Rectal smooth muscle tissue (tissue), 1 donor: Measurements from ENCODE around the gene NEUROD1.

Source experiments
- H3K27ac ChIP-seq: one replicate; pipeline ENCODE4 v1.7.0; 2013; ENCODE audit warnings: low read depth, low read length, inconsistent platforms
- H3K27me3 ChIP-seq: one replicate; pipeline ENCODE4 v1.7.0; 2013; ENCODE audit warnings: low read length; ENCODE audit not compliant: control insufficient read depth, insufficient read depth
- H3K36me3 ChIP-seq: one replicate; pipeline ENCODE4 v1.7.0; 2013; ENCODE audit warnings: low read length; ENCODE audit not compliant: control insufficient read depth, insufficient read depth
- H3K4me1 ChIP-seq: one replicate; pipeline ENCODE4 v1.7.0; 2013; ENCODE audit warnings: low read length; ENCODE audit not compliant: control insufficient read depth, insufficient read depth
- H3K4me3 ChIP-seq: one replicate; pipeline ENCODE4 v1.7.0; 2013; ENCODE audit warnings: low read length
- H3K9ac ChIP-seq: one replicate; pipeline ENCODE4 v1.7.0; 2013; ENCODE audit warnings: low read length

Gene NEUROD1

GRCh38 chr2:181675254-181675653 is 5.1 kb downstream of the NEUROD1 start:
- no peak overlapping the region for H3K27ac ChIP-seq
- H3K4me1 ChIP-seq: no peaks in the 10 kb centered on the region
- H3K27me3 ChIP-seq: peaks cover 8% of the 10 kb centered on the region

GRCh38 chr2:181674461-181674860 is 5.9 kb downstream of the NEUROD1 start:
- no peaks in the 10 kb centered on the region for H3K36me3 ChIP-seq
- H3K27ac ChIP-seq: no peak overlapping the region
- H3K27me3 ChIP-seq: peaks cover 6% of the 10 kb centered on the region
- no peak overlapping the region for H3K4me3 ChIP-seq
- no peak overlapping the region for H3K9ac ChIP-seq
- no peaks in the 10 kb centered on the region for H3K4me1 ChIP-seq

More at GRCh38 chr2:181675254-181675653, 5.1 kb downstream of the NEUROD1 start:
- Histone ChIP-seq H3K4me3 (no peak overlapping the region), H3K36me3 (no peaks in the 10 kb centered on the region), H3K9ac (no peak overlapping the region)

- H3K27me3 ChIP-seq: no peaks in the 10 kb centered on the region
- no peak overlapping the region for H3K9ac ChIP-seq
- no peak overlapping the region for H3K4me3 ChIP-seq
- H3K27ac ChIP-seq: no peak overlapping the region
- H3K36me3 ChIP-seq: no peaks in the 10 kb centered on the region
- H3K4me1 ChIP-seq: no peaks in the 10 kb centered on the region
These were observed 7.1 kb downstream of the NEUROD1 start for GRCh38 chr2:181673173-181673572.

GRCh38 chr2:181672255-181673008 is 7.9 kb downstream of the NEUROD1 start:
- no peak overlapping the region for H3K4me3 ChIP-seq
- no peak overlapping the region for H3K27ac ChIP-seq
- no peak overlapping the region for H3K9ac ChIP-seq
- H3K27me3 ChIP-seq: no peaks in the 10 kb centered on the region
- no peaks in the 10 kb centered on the region for H3K4me1 ChIP-seq
- H3K36me3 ChIP-seq: no peaks in the 10 kb centered on the region

- H3K4me1 ChIP-seq: no peaks in the 10 kb centered on the region
- no peak overlapping the region for H3K9ac ChIP-seq
- H3K36me3 ChIP-seq: no peaks in the 10 kb centered on the region
- no peaks in the 10 kb centered on the region for H3K27me3 ChIP-seq
- H3K4me3 ChIP-seq: no peak overlapping the region
- no peak overlapping the region for H3K27ac ChIP-seq
These were observed 9.7 kb downstream of the NEUROD1 start for GRCh38 chr2:181670632-181671031.

GRCh38 chr2:181667234-181667633 is 13.1 kb downstream of the NEUROD1 start:
- no peak overlapping the region for H3K27ac ChIP-seq
- no peaks in the 10 kb centered on the region for H3K36me3 ChIP-seq
- no peaks in the 10 kb centered on the region for H3K4me1 ChIP-seq
- H3K27me3 ChIP-seq: no peaks in the 10 kb centered on the region
- H3K4me3 ChIP-seq: no peak overlapping the region
- H3K9ac ChIP-seq: no peak overlapping the region

- Histone ChIP-seq H3K36me3 (no peaks in the 10 kb centered on the region), H3K4me1 (no peaks in the 10 kb centered on the region), H3K27me3 (peaks cover 3% of the 10 kb centered on the region), H3K9ac (no peak overlapping the region), H3K4me3 (no peak overlapping the region), H3K27ac (no peak overlapping the region)
These were observed 18.0 kb downstream of the NEUROD1 start for GRCh38 chr2:181662287-181662686.

- no peak overlapping the region for H3K27ac ChIP-seq
- no peak overlapping the region for H3K9ac ChIP-seq
- H3K27me3 ChIP-seq: peaks cover 7% of the 10 kb centered on the region
- H3K4me1 ChIP-seq: no peaks in the 10 kb centered on the region
- H3K4me3 ChIP-seq: no peak overlapping the region
- no peaks in the 10 kb centered on the region for H3K36me3 ChIP-seq
These were observed 20.1 kb downstream of the NEUROD1 start for GRCh38 chr2:181660181-181660580.

GRCh38 chr2:181658444-181658843 is 21.9 kb downstream of the NEUROD1 start:
- H3K4me3 ChIP-seq: no peak overlapping the region
- H3K27me3 ChIP-seq: peaks cover 7% of the 10 kb centered on the region
- H3K27ac ChIP-seq: no peak overlapping the region
- no peaks in the 10 kb centered on the region for H3K36me3 ChIP-seq
- no peaks in the 10 kb centered on the region for H3K4me1 ChIP-seq
- H3K9ac ChIP-seq: no peak overlapping the region

GRCh38 chr2:181657379-181657778 is 22.9 kb downstream of the NEUROD1 start:
- H3K36me3 ChIP-seq: no peaks in the 10 kb centered on the region
- H3K9ac ChIP-seq: no peak overlapping the region
- peaks cover 7% of the 10 kb centered on the region for H3K27me3 ChIP-seq
- no peak overlapping the region for H3K27ac ChIP-seq
- H3K4me3 ChIP-seq: peak overlapping the region; percentile 53
- H3K4me1 ChIP-seq: no peaks in the 10 kb centered on the region

- Histone ChIP-seq H3K27me3 (peaks cover 7% of the 10 kb centered on the region), H3K4me3 (peak within 1 kb of the TSS; percentile 53), H3K4me1 (no peaks in the 10 kb centered on the region), H3K36me3 (no peaks in the 10 kb centered on the region), H3K27ac (no peak within 1 kb of the TSS), H3K9ac (no peak within 1 kb of the TSS)
These were observed 23.6 kb downstream of the NEUROD1 start, which contains the start of gene CERKL for GRCh38 chr2:181656450-181657291. Gene CERKL, minus strand, starts transcription at chr2:181657105. Its CDS starts 99 bp downstream, at chr2:181657006.

- Histone ChIP-seq H3K9ac (no peak overlapping the region), H3K27me3 (peaks cover 7% of the 10 kb centered on the region), H3K36me3 (no peaks in the 10 kb centered on the region), H3K4me3 (no peak overlapping the region), H3K4me1 (no peaks in the 10 kb centered on the region), H3K27ac (no peak overlapping the region)
These were observed 24.8 kb downstream of the NEUROD1 start for GRCh38 chr2:181655519-181655918.
